ENCODE data around the gene PLCB2. TPM values are rescaled to one million over a fixed set of nuclear protein-coding genes. Genes with fewer than 3 reads are reported as not detected.

Gene PLCB2
- total and polyA plus RNA-seq, 2 experiments from 2014 or later: 9.5 to 13.8 TPM

- H4K20me1 ChIP-seq (replicated peaks; ENCODE audit: insufficient read depth): peaks cover 6% of the 10 kb centered on the region
- peaks cover 29% of the 10 kb centered on the region for H3K4me1 Mint-ChIP-seq
- H3K79me2 ChIP-seq (replicated peaks; ENCODE audit: insufficient read depth): peaks cover 10% of the 10 kb centered on the region
- no peaks in the 10 kb centered on the region for H3K9me2 ChIP-seq (ENCODE audit: insufficient read depth)
- no peak overlapping the region; the same call in 2 of the 3 replicates for H3K4me3 Mint-ChIP-seq
- TF ChIP-seq, protein P1, sequence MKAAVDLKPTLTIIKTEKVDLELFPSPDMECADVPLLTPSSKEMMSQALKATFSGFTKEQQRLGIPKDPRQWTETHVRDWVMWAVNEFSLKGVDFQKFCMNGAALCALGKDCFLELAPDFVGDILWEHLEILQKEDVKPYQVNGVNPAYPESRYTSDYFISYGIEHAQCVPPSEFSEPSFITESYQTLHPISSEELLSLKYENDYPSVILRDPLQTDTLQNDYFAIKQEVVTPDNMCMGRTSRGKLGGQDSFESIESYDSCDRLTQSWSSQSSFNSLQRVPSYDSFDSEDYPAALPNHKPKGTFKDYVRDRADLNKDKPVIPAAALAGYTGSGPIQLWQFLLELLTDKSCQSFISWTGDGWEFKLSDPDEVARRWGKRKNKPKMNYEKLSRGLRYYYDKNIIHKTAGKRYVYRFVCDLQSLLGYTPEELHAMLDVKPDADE (IDR thresholded peaks at IDR 0.05): no peak
- TF ChIP-seq ZNF114 (CRISPR knock-in tag; IDR thresholded peaks at IDR 0.05) (no peak), NANOG (IDR thresholded peaks at IDR 0.05; ENCODE audit: borderline replicate concordance) (no peak), JUNB (IDR thresholded peaks at IDR 0.05; ENCODE audit: unreplicated experiment) (no peak), CREB1 (CRISPR knock-in tag; IDR thresholded peaks at IDR 0.05; ENCODE audit: low read depth) (no peak), STAT1 (IDR thresholded peaks at IDR 0.05; ENCODE audit: unreplicated experiment) (no peak), POLR2AphosphoS5 (IDR thresholded peaks at IDR 0.05; ENCODE audit: low read depth) (no peak), ZNF331 (CRISPR knock-in tag; IDR thresholded peaks at IDR 0.05; ENCODE audit: low read depth) (no peak), ZNF462 (CRISPR knock-in tag; IDR thresholded peaks at IDR 0.05) (no peak), EZH2phosphoT487 (IDR thresholded peaks at IDR 0.05; ENCODE audit: unreplicated experiment) (no peak), EZH2 (IDR thresholded peaks at IDR 0.05; ENCODE audit: low read depth, unreplicated experiment) (no peak)
- TF ChIP-seq, protein P2, sequence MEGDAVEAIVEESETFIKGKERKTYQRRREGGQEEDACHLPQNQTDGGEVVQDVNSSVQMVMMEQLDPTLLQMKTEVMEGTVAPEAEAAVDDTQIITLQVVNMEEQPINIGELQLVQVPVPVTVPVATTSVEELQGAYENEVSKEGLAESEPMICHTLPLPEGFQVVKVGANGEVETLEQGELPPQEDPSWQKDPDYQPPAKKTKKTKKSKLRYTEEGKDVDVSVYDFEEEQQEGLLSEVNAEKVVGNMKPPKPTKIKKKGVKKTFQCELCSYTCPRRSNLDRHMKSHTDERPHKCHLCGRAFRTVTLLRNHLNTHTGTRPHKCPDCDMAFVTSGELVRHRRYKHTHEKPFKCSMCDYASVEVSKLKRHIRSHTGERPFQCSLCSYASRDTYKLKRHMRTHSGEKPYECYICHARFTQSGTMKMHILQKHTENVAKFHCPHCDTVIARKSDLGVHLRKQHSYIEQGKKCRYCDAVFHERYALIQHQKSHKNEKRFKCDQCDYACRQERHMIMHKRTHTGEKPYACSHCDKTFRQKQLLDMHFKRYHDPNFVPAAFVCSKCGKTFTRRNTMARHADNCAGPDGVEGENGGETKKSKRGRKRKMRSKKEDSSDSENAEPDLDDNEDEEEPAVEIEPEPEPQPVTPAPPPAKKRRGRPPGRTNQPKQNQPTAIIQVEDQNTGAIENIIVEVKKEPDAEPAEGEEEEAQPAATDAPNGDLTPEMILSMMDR (conservative IDR thresholded peaks at IDR 0.05; ENCODE audit: low read depth in 2 of 2): no peak
- TF ChIP-seq, protein P3, sequence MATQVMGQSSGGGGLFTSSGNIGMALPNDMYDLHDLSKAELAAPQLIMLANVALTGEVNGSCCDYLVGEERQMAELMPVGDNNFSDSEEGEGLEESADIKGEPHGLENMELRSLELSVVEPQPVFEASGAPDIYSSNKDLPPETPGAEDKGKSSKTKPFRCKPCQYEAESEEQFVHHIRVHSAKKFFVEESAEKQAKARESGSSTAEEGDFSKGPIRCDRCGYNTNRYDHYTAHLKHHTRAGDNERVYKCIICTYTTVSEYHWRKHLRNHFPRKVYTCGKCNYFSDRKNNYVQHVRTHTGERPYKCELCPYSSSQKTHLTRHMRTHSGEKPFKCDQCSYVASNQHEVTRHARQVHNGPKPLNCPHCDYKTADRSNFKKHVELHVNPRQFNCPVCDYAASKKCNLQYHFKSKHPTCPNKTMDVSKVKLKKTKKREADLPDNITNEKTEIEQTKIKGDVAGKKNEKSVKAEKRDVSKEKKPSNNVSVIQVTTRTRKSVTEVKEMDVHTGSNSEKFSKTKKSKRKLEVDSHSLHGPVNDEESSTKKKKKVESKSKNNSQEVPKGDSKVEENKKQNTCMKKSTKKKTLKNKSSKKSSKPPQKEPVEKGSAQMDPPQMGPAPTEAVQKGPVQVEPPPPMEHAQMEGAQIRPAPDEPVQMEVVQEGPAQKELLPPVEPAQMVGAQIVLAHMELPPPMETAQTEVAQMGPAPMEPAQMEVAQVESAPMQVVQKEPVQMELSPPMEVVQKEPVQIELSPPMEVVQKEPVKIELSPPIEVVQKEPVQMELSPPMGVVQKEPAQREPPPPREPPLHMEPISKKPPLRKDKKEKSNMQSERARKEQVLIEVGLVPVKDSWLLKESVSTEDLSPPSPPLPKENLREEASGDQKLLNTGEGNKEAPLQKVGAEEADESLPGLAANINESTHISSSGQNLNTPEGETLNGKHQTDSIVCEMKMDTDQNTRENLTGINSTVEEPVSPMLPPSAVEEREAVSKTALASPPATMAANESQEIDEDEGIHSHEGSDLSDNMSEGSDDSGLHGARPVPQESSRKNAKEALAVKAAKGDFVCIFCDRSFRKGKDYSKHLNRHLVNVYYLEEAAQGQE (IDR thresholded peaks at IDR 0.05; ENCODE audit: unreplicated experiment): no peak
- no peaks in the 10 kb centered on the region for H3K36me3 ChIP-seq (ENCODE audit: insufficient read depth)
- H3K27ac ChIP-seq (ENCODE audit: low read depth): no peak overlapping the region
- ATAC-seq (no peak), DNase-seq (ENCODE audit: low spot score) (no peak)
- H3K27me3 Mint-ChIP-seq (ENCODE audit: insufficient read depth, low read depth, poor library complexity): peaks cover 34% of the 10 kb centered on the region
- H3K36me3 Mint-ChIP-seq (ENCODE audit: low read depth): peaks cover 5% of the 10 kb centered on the region; the same call in 2 of the 3 replicates
- peaks cover 7% of the 10 kb centered on the region; the same call in 1 of the 2 replicates for H3F3A ChIP-seq (replicated peaks; ENCODE audit: low read depth)
- H3K27ac Mint-ChIP-seq: no peak overlapping the region
- H3K9me3 Mint-ChIP-seq: no peaks in the 10 kb centered on the region; the same call in 2 of the 3 replicates
- peaks cover 30% of the 10 kb centered on the region for H3K27me3 ChIP-seq (ENCODE audit: insufficient read depth)
- no peak overlapping the region for H3K4me3 ChIP-seq
- no peak overlapping the region for H3K4me2 ChIP-seq
- H3K4me1 ChIP-seq (ENCODE audit: insufficient read depth): peaks cover 23% of the 10 kb centered on the region
- H2AFZ ChIP-seq: no peak overlapping the region
Observed at GRCh38 chr15:40320409-40320808, 12.7 kb upstream of the PLCB2 start.

Measured in GM23338 (cell line).